Ishikawa (cell line): ENCODE data around the gene PEX26.

Experiments
- CEBPB ChIP-seq: IDR thresholded peaks from 2 replicates; pipeline ENCODE4 v1.6.1; 2012
- CREB1 ChIP-seq: IDR thresholded peaks from 2 replicates; pipeline ENCODE4 v1.6.1; 2012; ENCODE audit warnings: low read depth
- EGR1 ChIP-seq: IDR thresholded peaks from 2 replicates; pipeline ENCODE4 v1.6.1; 2012
- RAD21 ChIP-seq: IDR thresholded peaks from 2 replicates; pipeline ENCODE4 v1.6.1; 2012; ENCODE audit warnings: low read depth
- TAF1 ChIP-seq: IDR thresholded peaks from 2 replicates; pipeline ENCODE4 v1.6.1; 2012; ENCODE audit warnings: low read depth, mild to moderate bottlenecking
- TCF12 ChIP-seq: IDR thresholded peaks from 2 replicates; pipeline ENCODE4 v1.6.1; 2012; ENCODE audit warnings: low read depth
- TEAD4 ChIP-seq: IDR thresholded peaks from 2 replicates; pipeline ENCODE4 v1.6.1; 2012
- YY1 ChIP-seq: IDR thresholded peaks from 2 replicates; pipeline ENCODE4 v1.6.1; 2012; ENCODE audit warnings: low read depth
- TF ChIP-seq, protein P1 (sequence below): IDR thresholded peaks from 2 replicates; pipeline ENCODE4 v1.6.1; 2012
- TF ChIP-seq, protein P2 (sequence below): IDR thresholded peaks from 2 replicates; pipeline ENCODE4 v1.6.1; 2012
- TF ChIP-seq, protein P3 (sequence below): IDR thresholded peaks from 2 replicates; pipeline ENCODE4 v1.6.1; 2012; ENCODE audit warnings: low read depth, mild to moderate bottlenecking

DNA sequence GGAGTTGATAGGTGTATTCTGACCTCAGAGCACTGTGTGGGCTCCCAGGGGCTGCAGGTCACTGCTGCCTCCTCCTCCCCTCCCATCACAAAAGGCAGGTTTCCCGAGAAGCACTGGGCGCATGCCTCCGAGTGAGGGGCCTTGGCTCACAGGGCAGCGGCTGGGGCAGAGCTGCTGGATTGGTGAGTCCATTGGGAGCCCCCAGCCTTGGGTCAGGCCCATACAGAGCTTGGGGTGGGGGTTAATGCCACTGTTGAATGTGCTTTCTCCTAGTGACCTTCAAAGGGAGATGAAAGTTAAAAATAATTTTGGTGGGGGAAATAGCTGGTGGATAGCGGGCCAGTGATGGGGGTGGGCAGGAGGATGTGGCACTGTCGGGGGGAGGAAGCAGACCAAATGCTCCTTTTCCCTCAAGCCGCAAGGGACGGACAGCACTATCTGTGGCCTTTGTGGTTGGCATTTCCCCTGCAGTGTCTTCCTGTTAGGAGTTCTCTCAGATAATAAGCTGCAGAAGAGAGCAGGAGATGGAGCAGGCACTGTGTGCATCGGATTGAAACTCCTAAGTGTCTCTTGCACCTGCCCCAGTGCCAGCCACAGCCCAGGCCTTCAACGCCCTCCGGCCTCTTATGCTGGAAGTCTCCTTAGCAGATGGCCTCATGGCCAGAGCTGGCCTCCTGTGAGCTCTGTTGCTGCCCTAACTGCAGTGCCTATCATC, 36.0 kb downstream of the PEX26 start:
- no peak for TF ChIP-seq TCF12
- TF ChIP-seq RAD21 = no peak
- TF ChIP-seq CREB1 = no peak
- TF ChIP-seq TAF1 = no peak
- TF ChIP-seq, protein P1, sequence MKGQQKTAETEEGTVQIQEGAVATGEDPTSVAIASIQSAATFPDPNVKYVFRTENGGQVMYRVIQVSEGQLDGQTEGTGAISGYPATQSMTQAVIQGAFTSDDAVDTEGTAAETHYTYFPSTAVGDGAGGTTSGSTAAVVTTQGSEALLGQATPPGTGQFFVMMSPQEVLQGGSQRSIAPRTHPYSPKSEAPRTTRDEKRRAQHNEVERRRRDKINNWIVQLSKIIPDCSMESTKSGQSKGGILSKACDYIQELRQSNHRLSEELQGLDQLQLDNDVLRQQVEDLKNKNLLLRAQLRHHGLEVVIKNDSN = no peak
- no peak for TF ChIP-seq YY1
- TF ChIP-seq, protein P2, sequence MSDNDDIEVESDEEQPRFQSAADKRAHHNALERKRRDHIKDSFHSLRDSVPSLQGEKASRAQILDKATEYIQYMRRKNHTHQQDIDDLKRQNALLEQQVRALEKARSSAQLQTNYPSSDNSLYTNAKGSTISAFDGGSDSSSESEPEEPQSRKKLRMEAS = no peak
- TF ChIP-seq CEBPB = no peak
- TF ChIP-seq EGR1 = no peak
- no peak for TF ChIP-seq TEAD4
- TF ChIP-seq, protein P3, sequence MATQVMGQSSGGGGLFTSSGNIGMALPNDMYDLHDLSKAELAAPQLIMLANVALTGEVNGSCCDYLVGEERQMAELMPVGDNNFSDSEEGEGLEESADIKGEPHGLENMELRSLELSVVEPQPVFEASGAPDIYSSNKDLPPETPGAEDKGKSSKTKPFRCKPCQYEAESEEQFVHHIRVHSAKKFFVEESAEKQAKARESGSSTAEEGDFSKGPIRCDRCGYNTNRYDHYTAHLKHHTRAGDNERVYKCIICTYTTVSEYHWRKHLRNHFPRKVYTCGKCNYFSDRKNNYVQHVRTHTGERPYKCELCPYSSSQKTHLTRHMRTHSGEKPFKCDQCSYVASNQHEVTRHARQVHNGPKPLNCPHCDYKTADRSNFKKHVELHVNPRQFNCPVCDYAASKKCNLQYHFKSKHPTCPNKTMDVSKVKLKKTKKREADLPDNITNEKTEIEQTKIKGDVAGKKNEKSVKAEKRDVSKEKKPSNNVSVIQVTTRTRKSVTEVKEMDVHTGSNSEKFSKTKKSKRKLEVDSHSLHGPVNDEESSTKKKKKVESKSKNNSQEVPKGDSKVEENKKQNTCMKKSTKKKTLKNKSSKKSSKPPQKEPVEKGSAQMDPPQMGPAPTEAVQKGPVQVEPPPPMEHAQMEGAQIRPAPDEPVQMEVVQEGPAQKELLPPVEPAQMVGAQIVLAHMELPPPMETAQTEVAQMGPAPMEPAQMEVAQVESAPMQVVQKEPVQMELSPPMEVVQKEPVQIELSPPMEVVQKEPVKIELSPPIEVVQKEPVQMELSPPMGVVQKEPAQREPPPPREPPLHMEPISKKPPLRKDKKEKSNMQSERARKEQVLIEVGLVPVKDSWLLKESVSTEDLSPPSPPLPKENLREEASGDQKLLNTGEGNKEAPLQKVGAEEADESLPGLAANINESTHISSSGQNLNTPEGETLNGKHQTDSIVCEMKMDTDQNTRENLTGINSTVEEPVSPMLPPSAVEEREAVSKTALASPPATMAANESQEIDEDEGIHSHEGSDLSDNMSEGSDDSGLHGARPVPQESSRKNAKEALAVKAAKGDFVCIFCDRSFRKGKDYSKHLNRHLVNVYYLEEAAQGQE = no peak
